Suppressor macrophage treated with lipopolysaccharide for 4 hours (primary cell): ENCODE data around the gene PRDX3.

Experiments
- DNase-seq: peaks from one replicate; pipeline ENCODE4 v3.0.0-alpha.2; 2020

PRDX3 gene

GRCh38 chr10:119119400-119119799, 59.2 kb downstream of the PRDX3 start:
- no peak for DNase-seq

- no peak for DNase-seq
Observed at GRCh38 chr10:119118231-119118630, 60.4 kb downstream of the PRDX3 start.
